GM18907 (cell line): ENCODE results near the gene NECAB2.

ENCODE experiments used
- ATAC-seq: cut with Tn5 transposase; IDR thresholded peaks from one replicate; pipeline ENCODE4 v1.9.1; 2021; ENCODE audit warnings: mild to moderate bottlenecking, moderate library complexity; ENCODE audit not compliant: unreplicated experiment

NECAB2 gene

DNA sequence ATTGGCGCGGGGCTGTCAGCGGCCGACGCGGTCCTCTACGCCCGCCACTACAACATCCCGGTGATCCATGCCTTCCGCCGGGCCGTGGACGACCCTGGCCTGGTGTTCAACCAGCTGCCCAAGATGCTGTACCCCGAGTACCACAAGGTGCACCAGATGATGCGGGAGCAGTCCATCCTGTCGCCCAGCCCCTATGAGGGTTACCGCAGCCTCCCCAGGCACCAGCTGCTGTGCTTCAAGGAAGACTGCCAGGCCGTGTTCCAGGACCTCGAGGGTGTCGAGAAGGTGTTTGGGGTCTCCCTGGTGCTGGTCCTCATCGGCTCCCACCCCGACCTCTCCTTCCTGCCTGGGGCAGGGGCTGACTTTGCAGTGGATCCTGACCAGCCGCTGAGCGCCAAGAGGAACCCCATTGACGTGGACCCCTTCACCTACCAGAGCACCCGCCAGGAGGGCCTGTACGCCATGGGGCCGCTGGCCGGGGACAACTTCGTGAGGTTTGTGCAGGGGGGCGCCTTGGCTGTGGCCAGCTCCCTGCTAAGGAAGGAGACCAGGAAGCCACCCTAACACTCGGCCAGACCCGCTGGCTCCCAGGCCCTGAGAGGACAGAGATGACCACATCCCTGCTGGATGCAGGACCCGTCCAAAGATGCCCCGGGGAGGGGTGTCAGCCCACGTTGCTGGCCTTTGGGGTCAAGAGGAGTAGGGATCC is 2.4 kb upstream of the NECAB2 start:
- no peak for ATAC-seq

DNA sequence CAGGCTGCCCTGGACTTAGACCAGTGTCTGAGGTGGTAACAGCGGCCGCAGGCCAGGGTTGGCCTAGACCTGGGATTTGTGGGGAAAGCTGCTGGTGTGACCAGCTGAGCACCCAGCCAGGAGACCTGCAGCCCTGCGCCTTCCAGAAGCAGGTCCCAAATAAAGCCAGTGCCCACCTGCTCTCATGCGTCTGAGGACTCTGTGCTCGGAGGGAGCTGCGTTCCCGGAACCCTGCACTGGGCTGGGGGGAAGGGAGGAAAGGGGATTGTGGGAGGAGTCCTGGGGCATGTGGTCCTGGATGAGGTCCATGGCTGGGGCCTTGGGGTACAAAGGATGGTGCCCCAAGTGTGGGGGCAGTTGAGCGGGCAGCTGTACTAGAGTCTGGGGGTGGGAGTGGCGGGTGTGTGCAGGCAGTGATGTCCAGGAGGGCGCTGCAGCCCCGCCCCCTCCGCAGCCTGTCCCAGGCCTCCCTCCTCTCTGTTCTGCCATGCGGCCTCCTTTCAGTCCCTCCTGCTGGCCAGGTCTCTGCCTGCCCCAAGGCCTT is 1.8 kb upstream of the NECAB2 start:
- ATAC-seq = no peak

DNA sequence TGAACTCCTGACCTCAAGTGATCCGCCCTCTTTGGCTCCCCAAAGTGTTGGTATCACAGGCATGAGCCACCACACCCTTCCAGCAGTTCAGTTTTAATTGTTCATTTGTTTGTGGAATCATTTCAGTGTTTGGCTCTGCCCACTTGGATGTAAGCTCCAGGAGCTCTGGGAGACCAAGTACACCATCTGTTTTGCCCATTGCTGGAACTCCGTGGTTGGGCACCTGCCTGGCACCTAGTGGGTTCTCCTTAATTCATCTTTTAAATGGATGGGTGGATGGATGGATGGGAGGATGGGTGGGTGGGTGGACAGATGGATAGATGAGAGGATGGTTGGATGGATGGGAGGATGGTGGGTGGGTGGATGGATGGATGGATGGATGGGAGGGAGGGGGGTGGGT is 953 bp upstream of the NECAB2 start:
- no peak for ATAC-seq

DNA sequence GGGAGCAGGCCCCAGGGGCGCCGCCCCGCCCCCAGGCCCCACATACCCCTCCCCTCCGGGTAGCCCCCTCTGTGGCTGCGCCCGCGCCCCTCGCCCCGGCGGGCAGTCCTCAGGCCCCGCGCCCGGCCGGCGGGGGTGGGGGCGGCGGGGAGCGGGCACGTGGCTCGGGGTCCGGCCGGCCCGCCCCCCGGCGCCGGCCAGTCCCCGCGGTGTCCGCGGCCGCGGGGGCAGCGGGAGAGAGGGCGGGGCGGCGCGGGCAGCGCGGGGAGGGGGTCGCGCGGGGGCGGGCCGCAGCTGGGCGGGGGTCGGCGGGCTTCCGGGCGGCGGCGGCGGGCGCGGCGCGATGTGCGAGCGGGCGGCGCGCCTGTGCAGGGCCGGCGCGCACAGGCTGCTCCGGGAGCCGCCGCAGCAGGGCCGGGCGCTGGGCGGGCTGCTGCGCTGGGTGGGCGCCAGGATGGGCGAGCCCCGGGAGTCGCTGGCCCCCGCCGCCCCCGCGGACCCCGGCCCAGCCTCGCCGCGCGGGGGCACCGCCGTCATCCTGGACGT is 335 bp downstream of the NECAB2 start:
- ATAC-seq = no peak

DNA sequence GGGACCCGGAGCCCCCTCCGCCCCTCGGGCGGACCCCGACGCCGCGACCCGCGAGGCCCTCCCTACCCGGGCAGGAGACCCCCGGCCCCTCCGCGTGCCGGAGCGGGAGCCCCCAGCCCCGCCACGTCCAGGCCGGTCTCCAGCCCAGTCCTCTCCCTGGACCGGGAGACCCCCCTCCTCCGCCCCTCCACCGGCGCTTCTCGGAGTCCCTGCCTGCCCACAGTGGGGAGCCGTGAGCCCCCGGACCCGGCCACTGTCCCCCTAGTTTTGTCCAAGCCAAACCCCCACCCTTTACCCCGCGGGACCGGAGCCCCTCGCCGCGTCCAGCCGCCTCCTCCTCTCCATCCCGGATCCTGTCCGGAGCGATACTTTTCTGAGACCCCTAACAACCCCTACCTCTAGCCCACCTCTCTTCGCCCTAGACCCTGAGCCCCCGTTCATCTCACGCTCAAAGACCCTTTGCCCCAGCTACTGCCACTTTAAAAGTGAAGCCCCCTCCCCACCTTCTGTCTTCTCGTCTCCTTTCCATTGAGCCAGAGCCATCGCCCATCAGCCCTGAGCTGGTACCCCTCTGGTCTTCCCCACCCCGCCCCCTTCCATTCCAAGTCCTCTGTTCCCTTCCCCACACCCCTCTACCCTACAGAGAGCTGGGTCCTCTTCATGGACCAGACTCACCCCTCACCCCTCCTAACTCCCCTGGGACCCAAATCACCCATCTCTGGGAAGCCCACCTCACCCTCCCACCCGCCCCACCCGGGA is 1.0 kb downstream of the NECAB2 start:
- no peak for ATAC-seq

DNA sequence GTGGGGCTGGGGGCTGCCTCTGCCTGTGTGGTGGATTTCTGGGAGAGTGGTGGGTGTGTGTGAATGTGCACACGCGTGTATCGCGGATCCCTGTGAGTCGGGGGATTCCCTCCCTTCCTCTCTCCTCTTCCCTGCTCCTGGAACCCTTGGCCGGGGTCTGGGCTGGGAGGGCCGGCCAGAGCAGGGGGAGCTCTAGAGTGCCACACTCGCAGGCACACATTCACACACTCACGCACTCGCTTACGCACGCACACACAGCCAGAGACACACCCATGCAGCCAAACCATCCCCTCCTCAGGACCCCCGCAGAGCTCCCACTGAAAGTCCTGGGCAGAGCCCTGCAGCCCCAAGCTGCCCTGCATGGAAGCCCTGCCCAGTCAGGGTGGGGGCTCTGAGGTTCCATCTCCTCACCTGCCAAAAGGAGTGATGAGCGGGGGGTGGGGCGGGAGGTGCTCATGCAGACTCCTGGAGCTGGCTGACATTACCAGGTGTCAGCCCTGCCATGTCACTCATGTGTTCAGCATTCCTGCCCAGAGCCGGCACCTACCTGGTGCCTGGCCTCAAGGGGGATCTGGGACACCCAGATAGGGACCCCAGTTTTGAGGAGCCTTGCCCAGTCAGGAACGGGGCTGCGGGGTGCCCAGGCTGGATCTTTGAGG is 1.9 kb downstream of the NECAB2 start:
- no peak for ATAC-seq

DNA sequence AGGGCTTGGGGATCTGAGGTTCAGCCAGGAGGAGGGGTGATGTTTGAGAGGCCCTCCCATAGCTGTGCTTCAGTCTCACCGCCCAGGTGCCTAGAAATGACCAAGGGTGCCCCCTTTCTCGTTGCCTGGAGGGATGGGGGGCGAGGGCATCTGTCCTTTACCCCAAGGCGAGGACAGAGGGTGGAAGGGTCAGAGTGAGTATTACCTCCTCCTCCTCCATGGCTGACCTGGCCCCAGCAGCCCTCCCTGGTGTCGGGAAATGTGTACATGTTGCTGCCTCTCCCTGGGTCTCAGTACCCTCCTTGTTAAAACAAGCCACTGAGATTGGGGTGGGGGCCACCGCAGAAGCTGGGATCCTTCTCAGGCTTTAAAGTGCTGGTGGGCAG is 2.4 kb downstream of the NECAB2 start:
- ATAC-seq = no peak

DNA sequence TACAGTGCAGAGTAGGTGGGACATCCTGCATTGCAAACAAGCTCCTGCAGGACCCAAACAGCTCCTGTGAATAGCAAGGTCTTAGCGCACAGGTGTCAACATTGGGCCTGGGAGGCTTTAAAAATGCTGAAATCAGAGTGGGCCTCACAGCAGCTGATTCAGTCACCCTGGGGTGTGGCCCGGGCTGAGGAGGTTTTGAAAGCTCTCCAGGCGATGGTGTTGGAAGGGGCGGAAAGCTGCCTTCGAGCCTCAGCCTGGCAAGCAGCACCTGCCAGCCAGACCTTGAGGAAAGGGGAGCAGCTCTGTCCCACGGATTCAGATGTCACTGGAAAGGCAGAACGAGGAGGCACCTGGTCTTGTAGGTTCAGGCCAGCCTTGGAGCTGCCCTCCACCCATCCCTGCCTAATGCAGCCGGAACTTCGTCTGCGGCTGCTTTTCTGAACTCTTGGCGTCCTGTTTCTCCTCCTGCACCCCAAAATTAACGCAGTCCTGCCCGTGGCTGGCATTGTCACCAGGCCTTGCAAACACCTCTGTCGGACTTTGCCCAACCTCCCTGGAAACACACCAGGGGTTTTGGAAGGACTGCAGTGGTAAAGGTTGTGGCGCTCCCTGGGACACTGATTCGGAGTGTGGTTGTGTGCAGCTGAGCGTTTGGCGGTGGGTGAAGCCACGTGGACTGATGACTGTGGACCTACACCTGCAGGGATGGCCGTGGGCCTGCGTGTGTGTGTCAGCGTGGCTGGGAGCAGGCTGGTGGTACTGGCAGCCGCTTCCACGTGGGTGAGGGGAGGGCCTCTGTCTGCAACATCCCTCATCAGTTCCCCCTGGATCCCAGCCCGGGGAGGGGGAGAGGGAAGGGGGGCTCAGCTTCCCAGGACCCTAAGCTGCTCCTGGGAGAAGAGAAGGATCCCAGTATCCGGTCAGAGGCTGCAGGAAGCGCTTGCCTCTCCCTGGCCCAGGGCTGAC is 3.4 kb downstream of the NECAB2 start:
- no peak for ATAC-seq

DNA sequence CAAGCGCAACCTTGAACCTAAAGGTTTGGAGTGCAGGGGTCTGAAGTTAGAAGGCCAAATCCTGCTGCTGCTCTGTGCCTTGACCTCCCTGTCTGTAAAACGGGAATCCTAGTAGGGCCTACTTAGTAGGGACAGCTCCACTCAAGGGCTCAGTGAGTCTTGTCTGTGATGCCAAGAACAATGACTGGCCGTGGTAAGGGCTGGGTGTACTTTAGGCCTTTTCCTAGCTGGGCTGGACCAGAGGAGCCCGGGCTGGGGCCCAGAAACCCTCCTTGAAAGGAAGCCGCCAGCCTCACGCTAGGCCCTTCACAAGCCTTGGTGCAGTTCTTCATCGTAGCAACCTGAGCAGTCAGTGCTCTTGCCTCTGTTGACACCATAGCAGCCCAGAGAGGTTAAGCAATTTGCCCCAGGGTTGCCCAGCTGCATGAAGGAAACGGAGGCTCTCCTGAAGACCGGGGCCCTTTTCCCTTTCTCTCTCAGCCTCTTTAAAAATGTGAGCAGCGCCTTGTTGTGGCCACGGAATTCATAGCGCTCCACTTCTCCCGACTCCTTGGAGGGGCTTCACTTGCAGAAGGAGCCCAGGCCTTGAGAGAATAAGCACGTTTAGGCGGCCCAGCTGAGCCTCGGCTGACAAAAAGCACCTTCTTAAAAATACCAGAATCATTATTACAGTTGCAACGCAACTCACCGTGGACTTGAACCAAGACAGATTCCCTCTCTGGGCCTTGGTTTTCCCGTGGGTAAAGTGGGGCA is 4.4 kb downstream of the NECAB2 start:
- no peak for ATAC-seq

DNA sequence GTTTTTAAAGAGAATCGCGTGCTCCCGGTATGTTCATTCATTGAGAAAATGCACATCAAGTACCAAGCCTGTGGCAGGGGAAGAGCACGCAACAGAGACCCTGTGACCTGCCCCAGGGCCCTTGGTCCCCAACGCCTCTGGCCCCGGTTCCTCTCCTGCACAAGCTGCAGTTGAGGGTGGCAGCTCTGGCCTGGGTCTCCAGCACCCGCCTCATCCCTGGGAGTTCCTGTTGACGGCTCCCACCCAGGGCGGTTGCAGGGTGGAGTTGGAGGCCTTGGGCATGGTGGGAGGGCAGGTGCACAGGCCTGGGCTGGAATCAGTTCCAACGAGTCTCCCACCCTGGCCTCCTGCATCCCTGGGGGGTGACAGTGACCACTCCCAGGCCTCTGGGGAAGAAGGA is 5.0 kb downstream of the NECAB2 start:
- no peak for ATAC-seq

DNA sequence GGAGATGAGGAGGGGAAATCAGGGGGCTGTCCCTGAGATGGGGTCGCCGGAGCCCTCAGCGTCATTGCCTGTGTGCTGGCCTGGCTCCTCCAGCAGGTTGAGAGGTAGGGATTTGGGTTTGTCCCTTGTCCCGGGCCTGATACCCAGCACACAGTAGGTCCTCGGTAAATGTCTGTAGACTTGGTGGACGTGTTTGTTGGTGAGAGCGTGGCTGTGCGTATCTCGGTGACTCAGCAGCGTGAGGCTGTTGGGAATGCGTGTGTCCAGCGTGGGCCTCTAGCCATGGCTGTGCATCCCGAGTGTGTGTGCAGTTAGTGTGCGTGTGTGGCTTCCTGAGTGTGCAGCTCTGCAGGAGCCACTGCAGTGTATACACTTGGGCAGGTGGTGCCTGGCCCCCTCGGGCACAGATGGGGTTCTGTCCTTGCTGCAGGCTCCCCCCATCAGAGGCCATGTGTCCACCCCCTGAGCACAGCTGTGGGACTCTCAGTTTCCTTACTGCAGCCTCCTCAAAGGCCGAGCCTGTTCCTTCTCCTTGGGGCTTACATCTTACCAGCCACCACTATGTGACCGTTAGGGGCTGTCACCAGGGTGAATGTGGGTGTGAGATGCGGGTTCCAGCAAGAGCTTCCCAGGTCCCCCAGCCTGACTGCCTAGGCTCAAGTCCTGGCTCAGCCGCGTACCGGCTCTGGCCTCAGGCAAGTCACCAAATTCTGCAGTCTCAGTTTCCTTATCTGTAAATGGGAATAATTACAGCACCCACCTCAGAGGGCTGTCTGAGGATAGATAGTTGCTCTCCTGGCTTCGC is 5.7 kb downstream of the NECAB2 start:
- no peak for ATAC-seq

DNA sequence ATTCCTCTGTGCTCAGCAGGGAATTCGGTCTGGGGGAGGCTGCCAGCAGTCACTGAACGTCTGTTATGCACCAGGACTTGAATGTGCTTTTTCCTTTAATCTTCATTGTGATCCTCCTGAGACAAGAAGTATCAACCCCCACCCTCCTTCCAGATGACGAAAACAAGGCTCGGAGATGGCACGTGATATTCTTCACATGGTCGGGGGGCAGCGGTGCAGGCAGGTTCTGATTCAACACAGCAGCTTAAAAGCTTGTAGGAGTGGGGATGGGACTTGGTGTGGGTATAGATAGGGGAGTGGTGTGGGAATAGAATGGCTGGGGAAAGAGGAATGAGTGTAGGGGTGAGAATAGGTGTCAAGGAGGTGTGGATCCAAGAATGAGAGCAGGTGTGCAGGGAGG is 6.4 kb downstream of the NECAB2 start:
- ATAC-seq = no peak

DNA sequence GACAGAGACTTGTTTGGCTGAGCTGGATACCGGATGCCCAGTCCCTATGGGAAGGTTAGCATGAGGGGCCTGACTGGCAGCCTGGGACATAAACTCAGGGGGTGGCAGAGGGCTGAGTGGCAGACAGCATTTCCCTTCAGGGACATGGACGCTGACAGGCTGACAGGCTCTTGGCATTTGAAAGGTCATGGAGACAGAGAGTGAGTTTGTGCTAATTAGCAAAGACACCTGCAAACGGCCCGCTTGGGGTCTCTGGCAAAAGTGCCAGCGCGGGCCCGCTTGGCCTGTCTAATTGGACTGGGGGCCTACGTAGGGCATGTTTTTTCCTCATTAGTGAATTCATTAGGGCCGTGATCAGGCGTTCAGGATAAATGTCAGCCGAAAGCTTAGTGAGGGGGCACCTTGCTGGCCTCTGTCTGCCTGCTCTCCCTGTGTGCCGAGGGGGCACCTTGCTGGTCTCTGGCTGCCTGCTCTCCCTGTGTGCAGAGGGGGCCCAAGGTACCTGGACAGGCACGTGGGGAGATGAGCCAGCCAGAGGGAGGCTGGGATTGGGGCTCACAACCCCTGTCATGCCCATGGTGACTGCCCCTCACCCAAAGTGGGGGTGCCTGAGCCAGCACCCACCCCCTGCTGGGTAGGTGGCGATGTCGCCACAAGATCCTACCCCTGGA is 7.7 kb downstream of the NECAB2 start:
- no peak for ATAC-seq

DNA sequence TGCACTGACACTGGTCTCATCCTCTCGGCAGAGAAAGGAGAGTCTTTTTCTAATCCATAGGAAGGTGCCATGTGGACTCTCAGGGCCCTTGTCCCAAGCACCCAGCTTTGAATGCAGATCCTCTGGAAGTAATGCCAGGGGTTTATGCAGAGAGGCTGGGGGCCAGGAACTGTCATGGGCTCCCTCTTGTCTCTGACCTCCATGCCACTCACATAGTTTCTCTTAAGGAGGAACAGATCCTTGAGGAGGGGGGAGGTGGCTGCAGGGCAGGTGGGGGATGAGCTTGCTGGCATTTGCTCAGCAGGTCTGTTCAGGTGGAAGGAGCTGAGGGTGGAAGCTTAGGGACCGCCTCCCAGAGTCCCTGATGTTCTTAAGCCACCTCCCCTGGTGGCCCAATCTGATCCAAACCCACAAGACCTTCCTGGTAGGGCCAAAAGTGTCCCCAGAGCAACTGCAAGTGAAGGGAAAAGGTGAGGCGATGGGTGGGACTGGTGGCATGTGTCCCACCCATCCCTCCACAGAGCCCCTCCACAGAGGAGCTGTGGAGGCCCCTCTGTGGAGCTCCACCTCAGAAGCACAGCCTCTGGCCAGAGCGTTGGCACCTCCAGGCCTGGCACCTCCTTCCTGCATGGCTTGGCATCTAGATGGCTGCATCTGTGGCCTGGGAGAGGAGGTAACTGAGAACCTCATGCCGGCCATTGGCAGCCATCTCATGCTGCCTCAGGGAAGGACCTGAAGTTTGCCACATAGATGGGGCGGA is 9.2 kb downstream of the NECAB2 start:
- ATAC-seq = no peak

DNA sequence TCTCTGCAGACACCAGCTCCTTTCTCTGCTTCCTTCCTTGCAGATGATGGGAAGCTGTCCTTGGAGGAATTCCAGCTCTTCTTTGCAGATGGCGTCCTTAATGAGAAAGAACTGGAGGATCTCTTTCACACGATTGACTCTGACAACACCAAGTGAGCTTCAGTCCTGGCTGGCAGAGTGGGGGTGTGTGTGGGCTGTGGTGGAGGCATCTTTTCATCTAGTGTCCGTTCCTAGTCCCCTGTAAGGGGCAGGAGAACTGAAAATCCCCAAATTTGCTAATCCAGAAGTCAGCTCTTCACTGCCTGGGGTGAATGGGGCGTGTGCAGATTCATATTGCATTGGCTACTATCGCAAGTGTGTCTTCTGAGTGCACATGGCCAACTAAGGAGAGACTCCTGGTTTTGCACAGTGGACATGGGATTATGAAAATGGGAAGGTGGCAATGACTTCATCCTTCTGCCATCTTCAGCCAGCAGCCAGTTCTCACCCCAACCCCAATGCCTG is 10.4 kb downstream of the NECAB2 start:
- ATAC-seq = no peak

DNA sequence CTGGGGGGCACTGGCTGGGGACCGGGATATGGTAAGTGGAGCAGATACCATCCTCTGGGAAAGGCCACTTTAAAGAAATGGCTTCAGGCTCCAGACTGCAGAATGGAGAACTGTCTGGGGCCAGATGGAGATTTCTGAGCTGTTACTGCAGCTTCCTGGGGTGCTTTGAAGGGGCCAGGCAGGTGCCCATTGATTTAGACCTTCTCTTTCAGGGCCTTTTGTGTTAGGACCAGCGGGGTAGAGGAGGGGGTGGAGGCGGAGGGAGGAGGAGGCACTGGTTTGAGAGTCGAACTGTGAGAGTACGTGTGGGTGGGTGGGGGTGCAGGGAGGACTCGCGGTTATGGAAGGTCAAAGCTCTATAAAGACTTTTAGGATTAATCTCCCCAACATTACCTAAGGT is 11.4 kb downstream of the NECAB2 start:
- no peak for ATAC-seq

DNA sequence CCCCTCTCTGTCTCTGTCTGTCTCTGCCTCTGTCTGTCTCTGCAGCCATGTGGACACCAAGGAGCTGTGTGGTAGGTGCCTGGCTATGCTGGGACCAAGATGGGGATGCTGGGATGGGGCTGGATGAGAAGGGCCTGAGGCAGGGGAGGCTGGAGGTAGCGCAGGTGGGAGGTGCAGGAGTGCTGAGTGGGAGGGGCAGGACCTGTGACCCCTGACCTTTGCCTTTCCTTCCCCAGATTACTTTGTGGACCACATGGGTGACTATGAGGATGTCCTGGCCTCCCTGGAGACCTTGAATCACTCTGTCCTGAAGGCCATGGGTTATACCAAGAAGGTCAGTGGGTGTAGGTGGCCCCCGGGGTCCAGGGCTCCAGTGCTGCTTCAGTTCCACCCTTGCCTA is 12.8 kb downstream of the NECAB2 start:
- no peak for ATAC-seq
